NCI-H2171 (cell line): ENCODE measurements around the gene MYO1G.

Experiments used
- DNase-seq: peaks from one replicate; lab custom pipeline; 2025; lab: John Stamatoyannopoulos, UW

Gene MYO1G

GRCh38 chr7:44966731-44967538 lies 11.9 kb downstream of the MYO1G start:
- no peak for DNase-seq

GRCh38 chr7:44965937-44966730 lies 12.7 kb downstream of the MYO1G start:
- no peak for DNase-seq

DNA sequence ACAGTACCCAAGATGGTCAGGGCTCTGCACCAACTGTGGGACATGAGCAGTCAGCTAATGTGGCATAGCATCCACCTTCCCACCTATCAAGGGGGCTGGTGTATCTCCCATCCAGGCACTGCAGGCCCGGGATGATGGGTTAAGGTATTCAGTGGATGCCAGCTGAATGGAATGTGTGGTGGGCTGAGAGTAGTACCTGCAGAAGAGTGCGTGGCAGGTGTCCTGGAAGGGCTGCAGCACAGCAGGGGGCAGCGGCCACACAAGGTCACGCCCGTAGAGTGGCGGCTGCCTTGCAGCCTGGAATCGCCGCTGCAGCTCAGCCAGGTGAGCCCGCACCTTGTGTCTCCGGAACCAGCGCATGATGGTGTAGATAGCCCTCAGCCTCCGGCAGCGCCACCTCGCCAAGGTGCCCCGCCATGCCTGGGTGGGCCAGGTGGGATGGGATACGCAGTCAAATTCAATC lies 13.3 kb downstream of the MYO1G start:
- DNase-seq = no peak

DNA sequence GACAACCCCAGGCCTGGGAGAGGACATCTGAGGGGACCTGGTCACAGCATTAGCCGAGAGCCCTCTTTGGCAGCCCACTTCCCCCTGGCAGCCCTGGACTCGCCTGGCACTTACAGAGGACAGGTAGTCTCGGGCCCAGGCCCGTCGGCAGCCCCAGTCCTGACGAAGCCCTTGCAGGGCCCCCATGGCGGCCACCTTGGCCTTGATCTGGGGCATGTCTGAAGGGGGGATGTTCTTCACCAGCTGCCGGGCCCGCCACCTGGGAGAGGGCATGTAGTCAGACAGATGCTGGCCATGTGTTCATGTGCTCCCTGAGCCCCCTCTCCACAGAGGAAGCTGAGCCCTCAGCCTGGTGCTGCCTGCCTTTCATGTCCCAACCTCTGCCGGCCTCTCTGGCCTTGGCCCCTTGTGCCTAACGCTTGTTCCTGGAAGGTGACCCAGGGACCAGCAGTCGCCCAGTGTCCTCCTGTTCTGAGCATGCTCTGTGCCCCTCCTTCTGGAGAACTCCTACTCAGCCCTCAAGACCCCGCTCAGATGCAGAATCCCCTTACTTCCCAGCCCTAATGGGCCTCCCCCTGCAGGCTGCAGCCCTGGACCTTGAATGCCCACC lies 13.9 kb downstream of the MYO1G start:
- DNase-seq = no peak

DNA sequence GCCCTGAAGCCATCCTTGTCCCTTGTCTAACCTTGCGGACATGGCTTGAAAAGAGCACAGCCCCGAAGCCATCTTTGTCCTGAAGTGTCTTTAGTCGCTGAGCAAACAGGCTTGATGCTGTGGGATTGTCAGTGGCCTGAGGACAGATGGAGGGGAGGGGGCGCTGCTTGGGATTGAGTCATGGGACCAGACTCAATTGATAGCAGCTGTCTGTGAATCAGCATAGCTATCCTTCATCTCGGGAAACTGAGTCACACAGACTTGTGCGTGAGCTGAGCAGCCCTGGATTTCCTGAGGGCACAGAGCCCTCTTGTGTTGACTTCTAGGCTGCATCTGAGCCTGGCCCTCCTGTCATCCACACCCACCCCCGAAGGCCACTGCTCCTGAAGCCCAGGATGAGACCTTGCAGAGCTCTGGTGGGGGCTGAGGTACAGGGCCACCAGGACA lies 14.4 kb downstream of the MYO1G start:
- no peak for DNase-seq

- no peak for DNase-seq
Observed at GRCh38 chr7:44963364-44964290, 15.2 kb downstream of the MYO1G start.

DNA sequence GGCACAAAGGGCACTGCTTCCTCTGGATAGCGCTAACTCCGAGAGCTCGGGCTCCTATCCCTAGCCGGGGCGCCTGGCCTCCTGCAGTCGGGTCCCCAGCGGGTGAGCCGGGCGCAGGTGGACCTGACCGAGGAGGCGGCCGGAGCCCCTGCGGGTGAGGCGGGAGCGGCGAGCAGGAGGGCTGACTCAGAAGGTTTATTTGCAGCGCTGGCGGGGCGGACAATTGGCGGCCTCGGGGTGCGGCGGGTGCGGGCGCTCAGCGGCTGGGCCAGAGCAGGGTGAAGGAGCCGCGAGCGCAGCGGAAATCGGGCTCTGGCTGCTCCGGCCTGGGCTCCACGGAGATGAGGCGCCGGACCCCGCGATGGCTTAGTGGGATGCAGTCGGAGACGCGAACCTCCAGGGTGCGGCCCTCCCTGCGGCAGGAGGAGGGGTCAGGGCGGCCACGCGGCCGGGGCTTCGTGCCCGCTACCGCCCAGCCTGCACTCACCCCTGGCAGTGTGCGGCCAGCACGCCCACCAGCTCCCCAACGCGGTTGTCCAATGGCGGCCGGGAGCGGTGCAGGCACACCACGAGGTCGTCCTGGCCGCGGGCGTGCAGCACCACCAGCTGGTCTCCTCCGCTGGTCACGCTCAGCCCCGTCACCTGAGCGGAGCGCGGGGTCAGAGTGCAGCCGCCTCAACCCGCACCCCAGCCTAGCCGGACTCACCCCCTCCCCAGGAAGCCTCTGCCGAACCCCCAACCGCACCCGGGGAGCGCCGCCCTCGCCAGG lies 16.1 kb downstream of the MYO1G start:
- DNase-seq = no peak

GRCh38 chr7:44961844-44962482 lies 16.9 kb downstream of the MYO1G start:
- DNase-seq = no peak

DNA sequence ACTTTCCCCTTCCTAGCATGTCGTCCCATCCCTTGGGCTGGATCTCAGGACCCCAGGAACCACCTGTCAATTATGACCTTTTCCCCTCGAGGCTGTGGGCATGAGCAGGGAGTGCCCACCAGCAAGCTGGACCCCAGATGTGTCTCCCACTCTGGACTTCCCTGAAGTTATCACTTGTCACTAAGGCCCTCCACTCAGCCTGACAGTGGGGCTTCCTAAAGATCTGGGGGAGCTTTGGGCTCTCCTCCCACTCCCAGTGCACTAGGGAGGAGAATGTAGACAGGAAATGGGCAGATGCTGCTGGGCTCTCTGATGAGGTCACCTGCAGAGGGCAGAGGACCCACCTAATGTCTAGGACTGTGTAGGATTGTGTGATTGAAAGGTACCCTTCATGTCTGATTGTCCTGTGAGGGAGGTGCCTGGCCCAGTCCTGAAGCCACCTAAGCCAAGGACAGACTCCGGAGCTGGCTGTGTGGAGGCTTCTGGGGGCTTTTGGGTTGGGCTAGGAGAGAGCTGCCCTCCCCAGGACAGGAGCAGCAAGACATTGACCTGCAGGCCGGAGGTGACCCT lies 18.7 kb downstream of the MYO1G start:
- DNase-seq = no peak

DNA sequence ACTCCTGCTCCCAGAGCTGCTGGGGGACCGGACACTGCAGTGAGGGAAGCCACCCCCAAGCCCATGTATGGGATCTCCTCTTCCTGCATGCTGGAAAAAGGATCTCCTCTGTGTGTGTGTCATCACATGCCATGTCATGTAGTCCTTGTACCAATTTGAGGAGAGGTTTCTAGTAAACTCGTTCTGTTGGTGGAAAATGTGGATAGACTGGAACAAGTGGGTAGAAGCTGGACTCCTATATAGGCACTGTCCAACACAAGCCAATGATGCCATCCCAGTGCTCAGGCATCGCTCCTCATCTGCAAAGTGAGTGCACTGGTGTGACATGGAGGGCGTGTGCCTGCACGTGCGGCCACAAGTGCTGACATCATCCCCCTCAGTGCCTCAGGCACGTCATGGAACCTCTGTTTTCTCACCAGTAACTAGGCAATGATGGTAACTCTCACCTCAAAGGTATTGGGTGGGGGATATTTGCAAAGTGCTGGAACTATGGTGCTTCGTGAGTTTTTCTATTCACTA lies 19.3 kb downstream of the MYO1G start:
- DNase-seq = no peak

GRCh38 chr7:44958645-44959344 lies 20.0 kb downstream of the MYO1G start:
- no peak for DNase-seq

- no peak for DNase-seq
Observed at GRCh38 chr7:44956157-44956766, 22.6 kb downstream of the MYO1G start.

GRCh38 chr7:44955733-44956132 lies 23.1 kb downstream of the MYO1G start:
- no peak for DNase-seq

- DNase-seq = no peak
Observed at GRCh38 chr7:44953156-44953555, 25.7 kb downstream of the MYO1G start.

DNA sequence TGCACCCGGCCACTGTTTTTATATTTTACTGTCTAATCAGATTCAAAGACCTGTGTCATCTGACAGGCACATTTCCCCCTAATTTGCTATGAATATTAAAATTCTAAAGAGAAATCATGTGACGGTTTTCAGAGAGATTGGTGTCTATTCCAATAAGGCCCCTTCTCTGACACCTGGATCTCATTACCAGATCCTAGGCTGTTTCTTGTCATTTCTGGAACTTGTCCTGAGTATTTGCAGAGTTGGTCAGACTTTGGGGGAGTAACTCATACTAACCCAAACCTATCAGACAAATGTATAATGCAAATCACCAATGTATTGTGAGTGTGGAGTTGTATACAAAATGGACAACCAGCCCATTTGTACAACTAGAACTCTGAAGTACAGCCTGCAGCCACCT lies 29.5 kb downstream of the MYO1G start:
- DNase-seq = no peak

GRCh38 chr7:44945479-44945878 lies 33.3 kb downstream of the MYO1G start:
- no peak for DNase-seq

DNA sequence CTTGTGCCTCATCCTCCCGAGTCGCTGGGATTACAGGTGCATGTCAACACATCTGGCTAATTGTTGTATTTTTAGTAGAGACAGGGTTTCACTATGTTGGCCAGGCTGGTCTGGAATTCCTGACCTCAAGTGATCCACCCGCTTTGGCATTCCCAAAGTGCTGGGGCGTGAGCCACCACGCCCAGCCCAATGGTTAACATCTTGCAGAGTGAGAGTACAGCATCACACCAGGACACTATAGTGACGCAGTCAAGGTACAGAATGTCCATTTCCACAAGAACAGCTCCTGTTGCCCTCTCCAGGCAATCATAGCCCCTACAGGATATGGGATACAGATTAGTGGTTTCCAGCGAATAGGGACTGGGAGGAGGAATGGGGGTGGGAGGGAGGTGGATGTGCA lies 34.0 kb downstream of the MYO1G start:
- no peak for DNase-seq

DNA sequence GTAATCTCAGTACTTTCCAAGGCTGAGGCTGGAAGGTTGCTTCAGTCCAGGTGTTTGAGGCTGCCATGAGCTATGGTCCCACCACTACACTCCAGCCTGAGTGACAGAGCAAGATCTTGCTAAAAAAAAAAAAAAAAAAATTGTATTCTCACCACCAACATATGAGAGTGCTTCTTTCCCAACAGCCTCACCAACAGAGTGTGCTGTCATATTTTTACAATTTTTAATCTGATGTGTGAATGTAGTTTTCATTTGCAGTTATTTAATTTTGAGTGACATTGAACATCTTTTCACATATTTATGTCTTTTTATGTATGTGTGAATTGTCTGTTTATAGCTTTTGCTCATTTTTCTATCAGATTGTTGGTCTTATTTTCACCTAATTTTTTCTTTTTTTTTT lies 35.2 kb downstream of the MYO1G start:
- DNase-seq = no peak

DNA sequence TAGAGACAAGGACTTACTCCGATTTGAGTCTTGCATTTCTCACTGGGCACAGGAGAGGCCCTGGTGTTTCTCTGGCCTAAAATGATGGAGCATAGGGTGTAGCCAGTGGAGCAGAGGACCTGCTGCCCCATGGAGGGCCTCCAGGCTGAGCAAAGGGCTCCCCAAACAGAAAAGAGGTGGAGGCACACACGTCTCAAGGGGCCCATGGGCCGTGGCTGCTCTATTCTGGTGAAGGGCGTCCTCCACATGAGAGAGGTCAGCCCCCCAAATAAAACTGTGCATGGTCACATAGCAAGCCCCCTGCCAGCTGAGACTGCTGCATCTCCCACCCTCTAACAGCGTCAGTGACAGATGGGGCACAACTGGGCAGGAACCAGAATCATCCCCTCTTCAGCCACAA lies 41.4 kb downstream of the MYO1G start:
- DNase-seq = no peak
